NCI-H510A treated with DMSO at 0.1 percent for 48 hours (cell line): ENCODE measurements around the gene CES4A.
A peak's percentile ranks its signal among the peaks of the same experiment; 100 is the strongest.
"Not testable (repeated sequence)": the region's sequence is repeated elsewhere in the genome, so short reads cannot be mapped to it uniquely, and the experiment has no call there.

Source experiments
- DNase-seq: peaks from one replicate; lab custom pipeline; 2025; lab: John Stamatoyannopoulos, UW

Gene CES4A

DNA sequence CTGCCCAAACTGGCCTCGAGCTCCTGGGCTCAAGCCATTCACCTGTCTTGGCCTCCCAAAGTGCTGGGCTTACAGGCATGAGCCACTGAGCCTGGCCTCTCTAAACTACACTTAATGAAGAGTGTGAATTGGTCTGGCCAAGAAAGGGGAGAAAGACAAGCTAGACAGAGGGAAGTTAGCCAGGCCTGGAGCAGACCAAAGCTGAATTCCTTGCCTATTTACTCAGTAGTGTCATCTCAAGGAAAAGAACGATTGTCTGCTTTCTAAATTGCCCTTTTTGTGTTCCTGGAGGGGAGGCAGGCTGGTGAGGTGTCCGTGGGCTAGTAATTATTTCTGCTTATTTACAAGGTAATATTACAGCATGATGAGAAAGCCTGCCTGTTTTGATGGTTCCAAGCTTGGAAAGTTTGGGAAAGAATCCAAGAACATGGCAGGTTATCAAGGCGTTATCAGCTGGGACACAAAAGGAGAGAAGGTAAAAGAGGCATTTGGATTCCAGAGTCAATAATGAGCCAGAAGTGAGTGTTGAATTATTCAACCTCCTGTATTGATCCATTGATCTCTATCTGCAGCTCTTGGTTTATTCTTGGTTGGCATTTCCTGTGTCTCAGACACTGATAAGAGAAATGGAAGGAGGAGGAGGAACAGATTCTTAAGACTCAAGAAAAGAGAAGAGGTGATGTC, 34.3 kb downstream of the CES4A start:
- DNase-seq: no peak

DNA sequence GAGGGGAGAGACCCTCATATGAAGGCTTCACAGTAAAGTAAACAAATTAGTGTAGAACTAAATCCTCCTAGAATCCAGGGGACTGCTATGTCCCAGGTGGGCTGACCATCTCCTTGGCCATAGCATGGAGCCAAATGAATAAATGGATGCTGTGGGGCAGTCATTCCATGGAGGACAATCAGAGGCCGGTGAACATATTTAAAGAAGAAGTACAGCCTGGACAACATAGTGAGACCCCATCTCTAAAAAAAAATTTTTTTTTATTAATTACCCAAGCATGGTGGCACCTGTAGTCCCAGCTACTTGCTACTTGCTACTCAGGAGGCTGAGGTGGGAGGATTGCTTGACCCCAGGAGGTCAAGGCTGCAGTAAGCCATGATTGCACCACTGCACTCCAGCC, 35.3 kb downstream of the CES4A start:
- DNase-seq: no peak

DNA sequence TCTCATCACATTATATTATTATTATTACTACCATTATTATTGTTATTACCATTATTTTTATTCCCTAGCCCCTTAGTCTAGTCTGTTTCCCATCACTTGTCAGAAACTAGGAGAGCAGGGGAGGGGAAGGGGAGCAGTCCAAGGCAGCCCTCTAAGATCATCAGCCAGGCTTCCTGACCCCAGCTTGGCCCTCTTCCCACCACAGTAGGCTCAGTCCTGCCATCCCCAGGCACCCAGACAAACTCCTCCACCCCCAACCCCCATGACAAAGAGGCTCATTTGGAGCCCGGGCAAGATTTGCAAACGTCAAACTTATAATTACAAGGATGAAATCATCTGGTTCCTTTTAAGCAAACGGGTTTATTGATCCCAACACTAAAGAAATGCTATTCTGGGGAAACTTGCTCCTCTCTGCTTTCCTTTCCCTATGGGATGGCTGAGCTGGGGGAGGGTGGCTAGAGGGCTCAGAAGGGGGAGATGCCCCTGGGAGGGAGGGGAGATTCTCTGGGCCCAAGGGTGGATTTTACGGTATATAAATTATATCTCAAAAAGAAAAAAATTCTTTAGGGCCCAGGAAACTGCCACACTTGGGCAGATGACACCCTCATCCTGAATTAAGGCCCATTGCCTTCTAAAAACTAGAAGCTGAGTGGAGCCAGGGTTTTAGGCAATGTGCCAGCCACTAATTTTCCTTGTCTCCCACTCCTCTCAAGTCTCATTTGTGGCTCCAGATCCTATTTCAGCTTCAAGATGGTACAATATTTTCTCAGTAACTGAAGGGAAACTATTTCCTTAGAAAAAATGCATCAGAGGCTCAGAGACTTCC, 36.2 kb downstream of the CES4A start:
- no peak for DNase-seq

GRCh38 chr16:67025210-67025550, 36.8 kb downstream of the CES4A start:
- DNase-seq: no peak

DNA sequence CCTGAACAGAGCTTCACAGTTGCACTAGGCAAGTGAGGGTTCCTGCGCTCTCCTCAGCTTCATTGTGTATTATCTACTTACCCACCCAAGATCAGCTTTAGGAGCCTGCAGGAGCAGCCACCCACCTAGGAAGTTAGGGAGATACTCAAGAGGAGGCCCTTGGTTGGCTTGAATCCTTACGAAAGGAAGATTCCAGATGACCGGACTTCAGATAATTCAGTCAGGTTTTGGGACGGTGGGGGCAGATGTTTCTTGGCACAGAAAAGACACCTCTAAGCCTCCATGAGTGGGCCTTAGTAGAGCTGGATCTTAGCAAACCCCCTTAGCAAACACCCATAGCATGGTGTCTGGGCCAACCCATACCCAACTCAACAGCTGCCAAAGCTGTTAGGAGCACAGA, 38.2 kb downstream of the CES4A start:
- no peak for DNase-seq

- DNase-seq: no peak
Observed at GRCh38 chr16:67027046-67027445, 38.7 kb downstream of the CES4A start.

- DNase-seq: no peak
Observed at GRCh38 chr16:67028167-67028695, 39.8 kb downstream of the CES4A start.

DNA sequence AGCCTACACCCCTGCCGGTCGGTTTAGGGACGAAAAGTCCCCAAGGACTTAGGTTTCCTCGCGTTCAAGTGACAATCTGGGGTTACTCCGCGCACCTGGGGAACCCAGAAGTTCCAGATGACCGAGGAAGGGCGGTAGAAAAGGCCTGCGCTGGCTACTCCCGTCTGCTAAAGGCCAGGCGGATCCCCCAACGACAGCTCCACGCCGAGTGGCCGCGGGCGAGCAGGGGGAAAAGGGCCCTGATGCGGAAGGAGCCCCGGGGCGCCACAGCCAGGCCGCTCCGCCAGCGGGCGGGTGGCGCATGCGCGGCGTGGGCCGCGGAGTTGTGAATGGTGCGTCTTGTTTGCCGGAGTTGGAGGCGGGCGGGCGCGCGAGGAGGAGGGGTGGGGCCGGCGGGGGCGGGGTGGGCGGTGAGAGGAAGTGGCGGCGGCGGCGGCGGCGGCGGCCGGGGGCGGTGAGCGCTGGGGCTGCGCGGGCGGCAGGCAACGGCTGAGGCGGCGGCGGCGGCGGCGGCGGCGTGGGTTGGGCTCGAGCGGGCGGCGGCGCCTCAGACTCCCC, 40.4 kb downstream of the CES4A start, which contains the start of gene CBFB:
Gene CBFB, plus strand, starts transcription at position 454 of the 558 bp plus-strand sequence. CDS start 259 bp downstream, outside the sequence.
- DNase-seq: peak; percentile 65

GRCh38 chr16:67029254-67030096, 41.1 kb downstream of the CES4A start:
- peak; percentile 6 for DNase-seq

DNA sequence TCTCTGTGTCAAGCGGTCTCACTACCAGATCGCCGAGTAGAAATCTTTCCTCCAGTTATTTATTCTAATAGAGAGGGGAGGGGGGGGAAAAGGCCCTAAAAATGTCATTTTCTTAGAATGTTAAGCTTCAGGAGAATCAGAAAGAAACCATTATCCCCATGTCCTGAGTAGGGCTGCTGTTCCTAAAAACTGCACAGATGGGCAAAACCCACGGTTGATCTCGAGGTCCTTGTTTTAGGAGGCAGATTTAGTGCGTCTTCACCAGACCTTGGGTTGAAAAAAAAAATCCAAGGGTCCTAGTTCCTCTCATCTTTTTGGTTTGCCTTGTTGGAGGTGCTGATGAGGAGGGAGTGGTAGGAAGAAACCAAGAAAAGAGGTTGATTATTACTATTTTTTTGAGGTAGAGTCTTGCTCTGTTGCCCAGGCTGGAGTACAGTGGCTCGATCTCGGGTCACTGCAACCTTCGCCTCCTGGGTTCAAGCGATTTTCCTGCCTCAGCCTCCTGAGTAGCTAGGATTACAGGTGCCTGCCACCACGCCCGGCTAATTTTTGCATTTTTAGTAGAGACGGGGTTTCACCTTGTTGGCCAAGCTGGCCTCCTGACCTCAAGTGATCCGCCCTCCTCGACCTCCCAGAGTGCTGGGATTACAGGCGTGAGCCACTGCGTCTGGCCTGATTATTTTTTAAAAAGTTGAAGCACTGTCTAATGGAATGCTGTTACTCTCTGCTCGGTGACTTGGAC, 42.0 kb downstream of the CES4A start:
- no peak for DNase-seq

DNA sequence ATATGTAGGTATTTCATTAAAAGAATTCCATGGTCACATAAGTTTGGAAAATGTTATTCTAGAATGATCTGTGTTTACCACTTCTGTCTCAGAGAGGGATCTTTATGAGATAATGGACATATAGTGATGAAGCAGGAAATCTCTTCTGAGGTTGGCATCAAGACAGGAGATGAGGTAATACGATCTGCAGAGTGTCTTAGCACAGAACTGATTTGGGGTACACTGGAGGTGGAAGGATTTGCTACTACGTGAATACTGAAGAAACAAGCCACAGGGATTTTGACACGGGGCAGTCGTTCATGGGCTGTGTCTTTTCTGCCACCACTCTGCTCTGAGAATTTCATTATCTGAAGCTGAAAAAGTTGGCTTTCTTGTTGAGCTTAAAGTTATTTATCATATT, 46.1 kb downstream of the CES4A start:
- DNase-seq: no peak

GRCh38 chr16:67035364-67035763, 47.0 kb downstream of the CES4A start:
- DNase-seq: no peak

DNA sequence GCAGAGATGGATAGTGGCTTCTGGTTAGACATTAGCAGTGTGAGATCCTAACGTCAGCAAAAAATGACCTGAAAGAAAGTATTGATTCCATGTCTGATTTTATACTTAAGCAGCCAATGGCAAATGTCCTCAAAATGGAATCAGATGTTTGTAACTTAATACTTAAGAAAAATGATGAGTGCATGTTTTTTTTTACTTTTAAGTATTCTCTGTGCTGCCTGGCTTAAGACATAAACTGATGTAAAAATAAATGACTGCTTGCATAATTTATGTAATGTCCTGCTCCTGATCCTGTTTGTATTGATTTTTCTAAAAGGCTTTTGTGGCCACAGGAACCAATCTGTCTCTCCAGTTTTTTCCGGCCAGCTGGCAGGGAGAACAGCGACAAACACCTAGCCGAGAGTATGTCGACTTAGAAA, 47.9 kb downstream of the CES4A start:
- DNase-seq: no peak

DNA sequence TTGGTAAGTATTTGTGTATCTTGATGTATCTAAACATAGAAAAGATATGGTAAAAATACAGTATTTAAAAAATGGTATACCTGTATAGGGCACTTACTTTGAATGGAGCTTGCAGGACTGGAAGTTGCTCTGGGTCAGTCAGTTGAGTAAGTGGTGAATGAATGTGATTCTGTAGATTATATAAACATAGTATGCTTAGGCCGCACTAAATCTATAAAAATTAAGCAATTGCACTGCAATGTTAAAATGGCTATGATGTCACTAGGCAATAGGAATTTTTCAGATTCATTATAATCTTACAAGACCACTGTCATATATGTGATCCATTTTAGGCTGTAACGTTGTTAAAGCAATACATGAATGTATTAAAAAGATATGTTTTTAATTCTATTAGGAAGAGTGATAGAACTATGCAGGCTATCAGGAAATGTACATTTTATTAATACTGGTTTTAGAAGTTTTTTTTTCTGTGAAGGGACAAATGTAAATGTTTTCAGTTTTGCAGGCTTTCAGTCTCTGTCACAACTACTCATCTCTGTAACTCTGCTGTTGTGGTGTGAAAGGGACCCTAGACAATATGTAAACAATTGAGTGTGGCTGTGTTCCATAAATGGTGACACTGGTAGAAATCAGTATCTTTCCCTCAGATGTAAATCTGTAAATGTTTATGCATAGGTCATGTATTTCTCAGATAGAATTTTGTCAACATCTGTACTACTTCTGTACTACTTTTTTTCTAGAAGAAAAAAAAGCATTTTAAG, 51.1 kb downstream of the CES4A start:
- DNase-seq: no peak

- DNase-seq: no peak
Observed at GRCh38 chr16:67040166-67040565, 51.8 kb downstream of the CES4A start.

DNA sequence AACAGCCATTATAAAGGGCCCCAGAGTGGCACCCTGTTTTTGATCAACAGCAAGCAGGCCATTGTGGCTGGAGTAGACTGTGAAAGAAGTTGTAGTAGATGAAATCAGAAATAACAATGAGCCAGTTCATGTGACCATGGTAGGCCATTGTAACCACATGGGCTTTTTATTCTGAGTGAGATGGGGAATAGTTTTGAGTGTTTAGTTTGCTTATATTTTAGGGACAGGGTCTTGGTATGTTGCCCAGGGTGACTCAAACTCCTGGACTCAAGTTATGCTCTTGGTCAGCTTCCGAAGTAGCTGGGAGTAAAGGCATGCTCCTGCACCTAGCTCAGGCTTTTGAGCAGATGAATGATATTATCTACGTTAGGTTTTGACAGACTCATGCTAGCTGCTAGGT, 52.5 kb downstream of the CES4A start:
- DNase-seq: no peak

DNA sequence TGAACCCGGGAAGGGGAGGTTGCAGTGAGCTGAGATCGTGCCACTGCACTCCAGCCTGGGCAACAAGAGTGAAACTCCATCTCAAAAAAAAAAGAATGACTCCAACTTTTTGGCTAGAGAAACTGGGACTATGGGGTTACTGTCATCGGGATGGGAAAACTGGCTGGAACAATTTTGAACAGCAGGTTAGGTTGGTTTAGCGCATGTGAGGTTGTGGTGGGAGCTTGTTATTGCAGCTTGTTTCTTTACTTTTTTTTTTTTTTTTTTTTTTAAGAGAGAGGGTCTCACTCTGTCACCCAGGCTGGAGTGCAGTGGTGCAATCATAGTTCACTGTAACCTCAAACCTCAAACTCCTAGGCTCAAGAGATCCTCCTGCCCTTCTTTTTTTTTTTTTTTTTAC, 53.1 kb downstream of the CES4A start:
- not testable (repeated sequence) for DNase-seq

DNA sequence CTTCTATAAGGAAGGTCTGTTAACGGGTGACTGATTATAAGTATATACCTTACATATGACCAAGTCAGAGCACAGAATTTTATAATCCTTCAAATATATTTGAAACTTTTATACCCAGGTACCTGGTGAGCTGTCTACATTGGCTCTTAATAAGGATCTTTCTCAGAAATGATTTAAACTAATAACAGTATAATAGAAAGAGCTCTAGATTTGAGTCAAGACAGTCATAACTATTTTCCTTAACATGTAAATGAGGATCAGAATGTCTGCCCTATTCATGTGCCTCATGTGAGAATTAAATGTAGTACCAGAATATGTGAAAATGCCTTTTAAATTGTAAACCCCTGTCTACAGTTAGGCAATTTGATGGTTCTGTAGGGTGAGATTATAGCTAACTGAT, 55.0 kb downstream of the CES4A start:
- no peak for DNase-seq

- no peak for DNase-seq
Observed at GRCh38 chr16:67050796-67051195, 62.4 kb downstream of the CES4A start.

DNA sequence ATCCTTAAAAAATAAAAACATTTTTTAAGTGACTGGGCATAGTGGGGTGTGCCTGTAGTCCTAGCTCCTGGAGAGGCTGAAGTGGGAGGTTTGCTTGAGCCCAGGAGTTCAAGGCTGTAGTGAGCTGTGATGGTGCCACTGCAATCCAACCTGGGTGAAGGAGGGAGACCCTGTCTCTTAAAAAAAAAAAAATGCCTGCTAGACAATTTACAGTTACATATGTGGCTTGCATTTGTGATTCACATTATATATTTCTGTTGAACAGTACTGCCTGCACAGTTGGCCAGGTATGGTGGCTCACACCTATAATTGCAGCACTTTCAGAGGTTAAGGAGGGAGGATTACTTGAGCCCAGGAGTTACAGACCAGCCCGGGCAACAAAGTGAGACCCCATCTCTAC, 64.0 kb downstream of the CES4A start:
- no peak for DNase-seq
